GM12872 (cell line): ENCODE results near the gene RNF223.

Source experiments
- TF ChIP-seq, protein P1 (sequence below): IDR thresholded peaks from 3 replicates; pipeline ENCODE4 v1.5.1; 2011; ENCODE audit warnings: low read depth, mild to moderate bottlenecking, low read length, moderate library complexity; ENCODE audit not compliant: insufficient read depth

The RNF223 gene

DNA sequence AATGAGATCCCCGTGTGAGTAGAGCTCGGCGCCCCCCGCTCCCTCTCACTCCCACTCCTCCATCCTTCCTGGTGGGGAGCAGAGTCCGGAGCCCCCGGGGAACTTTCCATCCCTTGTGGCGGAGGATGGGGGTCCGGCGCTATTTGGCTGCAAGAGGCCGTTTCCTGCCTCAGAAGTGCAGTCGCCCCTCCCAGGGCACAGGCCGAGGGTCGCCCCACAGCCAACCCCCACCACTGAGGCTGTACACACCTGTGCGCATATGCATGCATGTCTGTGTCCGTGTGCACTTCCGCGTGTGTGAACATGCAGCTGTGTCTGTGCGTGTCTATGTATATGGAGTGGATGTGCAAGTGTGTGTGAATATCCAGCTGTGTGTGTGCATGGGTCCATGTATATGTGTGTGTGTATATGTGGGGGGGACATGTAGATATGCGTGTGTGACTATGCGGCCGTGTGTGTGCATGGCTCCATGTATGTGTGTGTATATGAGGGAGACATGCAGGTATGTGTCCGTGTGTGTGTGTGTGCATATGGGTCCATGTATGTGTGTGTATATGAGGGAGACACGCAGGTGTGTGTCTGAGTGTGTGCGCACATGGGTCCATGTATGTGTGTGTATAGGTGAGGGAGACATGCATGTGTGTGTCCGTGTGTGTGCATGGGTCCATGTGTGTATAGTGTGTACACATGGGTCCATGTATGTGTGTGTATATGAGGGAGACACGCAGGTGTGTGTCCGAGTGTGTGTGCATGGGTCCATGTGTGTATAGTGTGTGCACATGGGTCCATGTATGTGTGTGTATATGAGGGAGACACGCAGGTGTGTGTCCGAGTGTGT is 21.9 kb downstream of the RNF223 start:
- TF ChIP-seq, protein P1, sequence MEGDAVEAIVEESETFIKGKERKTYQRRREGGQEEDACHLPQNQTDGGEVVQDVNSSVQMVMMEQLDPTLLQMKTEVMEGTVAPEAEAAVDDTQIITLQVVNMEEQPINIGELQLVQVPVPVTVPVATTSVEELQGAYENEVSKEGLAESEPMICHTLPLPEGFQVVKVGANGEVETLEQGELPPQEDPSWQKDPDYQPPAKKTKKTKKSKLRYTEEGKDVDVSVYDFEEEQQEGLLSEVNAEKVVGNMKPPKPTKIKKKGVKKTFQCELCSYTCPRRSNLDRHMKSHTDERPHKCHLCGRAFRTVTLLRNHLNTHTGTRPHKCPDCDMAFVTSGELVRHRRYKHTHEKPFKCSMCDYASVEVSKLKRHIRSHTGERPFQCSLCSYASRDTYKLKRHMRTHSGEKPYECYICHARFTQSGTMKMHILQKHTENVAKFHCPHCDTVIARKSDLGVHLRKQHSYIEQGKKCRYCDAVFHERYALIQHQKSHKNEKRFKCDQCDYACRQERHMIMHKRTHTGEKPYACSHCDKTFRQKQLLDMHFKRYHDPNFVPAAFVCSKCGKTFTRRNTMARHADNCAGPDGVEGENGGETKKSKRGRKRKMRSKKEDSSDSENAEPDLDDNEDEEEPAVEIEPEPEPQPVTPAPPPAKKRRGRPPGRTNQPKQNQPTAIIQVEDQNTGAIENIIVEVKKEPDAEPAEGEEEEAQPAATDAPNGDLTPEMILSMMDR, result no peak

DNA sequence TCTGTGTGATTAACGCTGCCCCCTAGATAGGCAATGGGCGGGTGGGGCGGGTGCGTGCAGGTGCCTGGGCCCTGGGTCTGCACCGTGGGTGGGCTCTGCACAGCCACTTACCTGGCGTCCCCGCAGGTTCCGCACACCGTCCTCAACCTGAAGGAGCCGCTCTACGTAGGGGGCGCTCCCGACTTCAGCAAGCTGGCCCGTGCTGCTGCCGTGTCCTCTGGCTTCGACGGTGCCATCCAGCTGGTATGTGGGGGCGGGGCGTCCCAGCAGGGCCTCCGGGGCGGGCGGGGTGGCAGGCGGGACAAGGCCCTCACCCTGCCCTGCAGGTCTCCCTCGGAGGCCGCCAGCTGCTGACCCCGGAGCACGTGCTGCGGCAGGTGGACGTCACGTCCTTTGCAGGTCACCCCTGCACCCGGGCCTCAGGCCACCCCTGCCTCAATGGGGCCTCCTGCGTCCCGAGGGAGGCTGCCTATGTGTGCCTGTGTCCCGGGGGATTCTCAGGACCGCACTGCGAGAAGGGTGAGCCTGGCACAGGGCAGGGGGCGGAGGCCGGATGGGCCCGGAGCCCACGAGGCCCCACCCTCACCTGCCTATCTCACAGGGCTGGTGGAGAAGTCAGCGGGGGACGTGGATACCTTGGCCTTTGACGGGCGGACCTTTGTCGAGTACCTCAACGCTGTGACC is 22.8 kb downstream of the RNF223 start:
- TF ChIP-seq, protein P1, result no peak

DNA sequence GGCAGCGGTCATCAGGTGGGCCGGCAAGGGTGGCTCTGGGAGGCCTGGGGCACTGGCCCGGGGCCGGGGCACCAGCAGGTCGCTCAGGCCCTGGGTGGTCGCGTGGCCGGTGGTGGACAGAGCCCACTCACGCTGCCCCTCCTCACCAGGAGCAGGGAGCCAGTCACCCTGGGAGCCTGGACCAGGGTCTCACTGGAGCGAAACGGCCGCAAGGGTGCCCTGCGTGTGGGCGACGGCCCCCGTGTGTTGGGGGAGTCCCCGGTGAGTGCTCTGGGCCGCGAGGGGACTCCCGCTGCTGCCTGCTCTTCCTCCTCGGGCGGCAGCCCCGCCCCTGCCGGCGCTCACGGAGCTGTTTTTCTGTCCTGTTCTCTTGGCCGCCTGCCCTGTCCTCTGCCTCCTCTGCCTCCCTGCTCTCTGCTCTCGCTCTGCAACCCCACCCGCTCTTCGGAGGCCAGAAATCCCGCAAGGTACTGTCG is 23.5 kb downstream of the RNF223 start:
- TF ChIP-seq, protein P1, result no peak

DNA sequence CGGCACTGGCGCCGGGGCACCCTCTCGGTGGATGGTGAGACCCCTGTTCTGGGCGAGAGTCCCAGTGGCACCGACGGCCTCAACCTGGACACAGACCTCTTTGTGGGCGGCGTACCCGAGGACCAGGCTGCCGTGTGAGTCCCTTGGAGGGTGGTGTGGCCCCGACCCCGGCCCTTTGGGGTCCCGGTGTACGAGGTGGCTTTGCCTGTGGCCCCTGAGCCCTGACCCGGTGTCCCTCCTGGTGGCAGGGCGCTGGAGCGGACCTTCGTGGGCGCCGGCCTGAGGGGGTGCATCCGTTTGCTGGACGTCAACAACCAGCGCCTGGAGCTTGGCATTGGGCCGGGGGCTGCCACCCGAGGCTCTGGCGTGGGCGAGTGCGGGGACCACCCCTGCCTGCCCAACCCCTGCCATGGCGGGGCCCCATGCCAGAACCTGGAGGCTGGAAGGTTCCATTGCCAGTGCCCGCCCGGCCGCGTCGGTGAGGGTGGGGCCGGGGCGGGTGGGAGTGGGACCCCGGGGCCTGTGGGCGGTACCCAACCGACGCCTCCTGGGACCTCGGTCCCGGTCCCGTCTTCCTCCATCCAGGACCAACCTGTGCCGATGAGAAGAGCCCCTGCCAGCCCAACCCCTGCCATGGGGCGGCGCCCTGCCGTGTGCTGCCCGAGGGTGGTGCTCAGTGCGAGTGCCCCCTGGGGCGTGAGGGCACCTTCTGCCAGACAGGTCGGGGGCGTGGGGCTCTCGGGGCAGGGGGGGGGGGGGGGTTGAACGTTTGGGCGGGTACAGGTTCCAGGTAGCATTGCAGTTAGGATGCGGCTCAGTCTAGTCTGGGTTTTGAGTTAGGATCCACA is 24.6 kb downstream of the RNF223 start:
- TF ChIP-seq, protein P1, result no peak

DNA sequence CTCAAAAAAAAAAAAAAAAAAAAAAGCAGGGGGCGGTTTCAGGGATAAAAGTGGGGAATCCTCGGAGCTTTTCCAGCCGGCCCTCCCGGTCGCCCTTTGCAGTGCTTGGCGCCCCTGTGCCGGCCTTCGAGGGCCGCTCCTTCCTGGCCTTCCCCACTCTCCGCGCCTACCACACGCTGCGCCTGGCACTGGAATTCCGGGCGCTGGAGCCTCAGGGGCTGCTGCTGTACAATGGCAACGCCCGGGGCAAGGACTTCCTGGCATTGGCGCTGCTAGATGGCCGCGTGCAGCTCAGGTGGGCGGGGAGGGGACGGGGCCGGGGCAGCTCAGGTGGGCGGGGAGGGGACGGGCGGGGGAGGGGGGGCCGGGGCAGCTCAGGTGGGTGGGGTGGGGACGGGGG is 25.3 kb downstream of the RNF223 start:
- TF ChIP-seq, protein P1, result no peak

DNA sequence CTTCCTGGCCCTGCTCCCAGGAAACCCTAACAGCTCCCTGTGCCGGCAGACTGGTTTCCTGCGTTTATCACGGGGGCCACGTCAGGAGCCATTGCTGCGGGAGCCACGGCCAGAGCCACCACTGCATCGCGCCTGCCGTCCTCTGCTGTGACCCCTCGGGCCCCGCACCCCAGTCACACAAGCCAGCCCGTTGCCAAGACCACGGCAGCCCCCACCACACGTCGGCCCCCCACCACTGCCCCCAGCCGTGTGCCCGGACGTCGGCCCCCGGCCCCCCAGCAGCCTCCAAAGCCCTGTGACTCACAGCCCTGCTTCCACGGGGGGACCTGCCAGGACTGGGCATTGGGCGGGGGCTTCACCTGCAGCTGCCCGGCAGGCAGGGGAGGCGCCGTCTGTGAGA is 26.1 kb downstream of the RNF223 start:
- TF ChIP-seq, protein P1, result no peak

DNA sequence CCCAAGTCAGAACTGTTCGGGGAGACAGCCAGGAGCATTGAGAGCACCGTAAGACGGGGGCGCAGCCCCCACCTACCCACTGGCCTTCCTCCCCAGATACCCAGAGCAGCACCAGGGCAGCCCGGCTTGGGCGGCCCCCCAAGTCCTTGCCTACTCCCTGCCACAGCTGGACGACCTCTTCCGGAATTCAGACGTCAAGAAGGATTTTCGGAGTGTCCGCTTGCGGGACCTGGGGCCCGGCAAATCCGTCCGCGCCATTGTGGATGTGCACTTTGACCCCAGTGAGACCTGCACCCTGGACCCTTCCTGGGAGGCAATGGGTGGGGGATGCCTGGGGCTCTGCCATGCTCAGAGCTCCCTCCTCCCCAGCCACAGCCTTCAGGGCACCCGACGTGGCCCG is 26.7 kb downstream of the RNF223 start:
- TF ChIP-seq, protein P1, result no peak
